ENCODE results near the gene CLDN22.

CLDN22 gene

DNA sequence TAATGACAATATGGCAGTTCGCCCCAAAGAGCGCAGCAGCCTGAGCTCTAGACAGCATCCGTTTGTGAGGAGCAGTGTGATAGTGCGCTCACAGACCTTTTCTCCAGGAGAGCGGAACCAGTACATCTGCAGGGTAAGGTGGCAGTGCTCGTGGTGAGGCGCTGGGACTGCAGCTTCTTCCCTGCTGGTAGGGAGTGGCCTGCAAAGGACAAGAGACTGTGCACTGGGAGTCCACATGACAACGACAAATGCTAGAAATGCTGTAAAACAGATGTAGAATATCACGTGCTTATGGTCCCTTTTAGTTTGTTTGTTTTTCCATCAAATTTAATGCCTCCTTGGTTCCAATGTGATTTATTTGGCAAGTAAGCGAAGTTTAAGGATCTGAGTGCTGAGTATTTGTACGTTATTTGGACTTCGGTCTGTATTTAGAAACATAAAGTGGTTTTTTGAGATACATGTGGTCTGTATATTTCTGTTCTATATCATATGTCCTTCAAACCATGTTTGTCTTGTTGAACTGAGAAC lies 35.8 kb downstream of the CLDN22 start:
- Histone ChIP-seq H3K9ac (ENCODE audit: low read length) (no peak overlapping the region), H3K4me3 (ENCODE audit: insufficient read depth, low read length, poor library complexity, severe bottlenecking) (no peak overlapping the region), H3K9me2 (replicated peaks; ENCODE audit: insufficient read depth, low read length) (no peaks in the 10 kb centered on the region), H3K27ac (ENCODE audit: low read depth, low read length) (no peak overlapping the region), H4K20me1 (ENCODE audit: low read depth, low read length) (no peaks in the 10 kb centered on the region), H3K9me3 (ENCODE audit: insufficient read depth, low read length) (no peaks in the 10 kb centered on the region), H3K36me3 (ENCODE audit: low read length) (no peaks in the 10 kb centered on the region), H3K4me2 (ENCODE audit: low read depth, low read length, poor library complexity, severe bottlenecking) (no peak overlapping the region), H2AFZ (ENCODE audit: low read depth, low read length, severe bottlenecking) (no peak overlapping the region), H3F3A (ENCODE audit: insufficient read depth) (no peaks in the 10 kb centered on the region), H3K79me2 (ENCODE audit: insufficient read depth, low read length) (no peaks in the 10 kb centered on the region), H3K27me3 (ENCODE audit: low read length) (no peaks in the 10 kb centered on the region)
- TF ChIP-seq EZH2phosphoT487 (conservative IDR thresholded peaks at IDR 0.05; ENCODE audit: low read length), result no peak
- TF ChIP-seq CTCF (IDR thresholded peaks at IDR 0.05; ENCODE audit: insufficient read depth, low read length, poor library complexity, severe bottlenecking), result no peak

- Histone ChIP-seq H3K9me2 (replicated peaks; ENCODE audit: insufficient read depth, low read length) (no peaks in the 10 kb centered on the region), H3K4me2 (ENCODE audit: low read depth, low read length, poor library complexity, severe bottlenecking) (no peak overlapping the region), H3K79me2 (ENCODE audit: insufficient read depth, low read length) (no peaks in the 10 kb centered on the region)
Measured at GRCh38 chr4:183276106-183276505, 44.0 kb downstream of the CLDN22 start.

GRCh38 chr4:183272384-183272783 lies 47.7 kb downstream of the CLDN22 start:
- Histone ChIP-seq H3K4me2 (ENCODE audit: low read depth, low read length, poor library complexity, severe bottlenecking) (no peak overlapping the region), H3K4me3 (ENCODE audit: insufficient read depth, low read length, poor library complexity, severe bottlenecking) (no peak overlapping the region), H3F3A (ENCODE audit: insufficient read depth) (no peaks in the 10 kb centered on the region), H3K79me2 (ENCODE audit: insufficient read depth, low read length) (no peaks in the 10 kb centered on the region), H3K9me2 (replicated peaks; ENCODE audit: insufficient read depth, low read length) (no peaks in the 10 kb centered on the region), H2AFZ (ENCODE audit: low read depth, low read length, severe bottlenecking) (no peak overlapping the region), H3K27ac (ENCODE audit: low read depth, low read length) (no peak overlapping the region), H3K36me3 (ENCODE audit: low read length) (no peaks in the 10 kb centered on the region), H3K27me3 (ENCODE audit: low read length) (no peaks in the 10 kb centered on the region), H3K9ac (ENCODE audit: low read length) (no peak overlapping the region), H4K20me1 (ENCODE audit: low read depth, low read length) (no peaks in the 10 kb centered on the region), H3K9me3 (ENCODE audit: insufficient read depth, low read length) (peaks cover 3% of the 10 kb centered on the region; the same call in 1 of the 2 replicates)
- TF ChIP-seq EZH2phosphoT487 (conservative IDR thresholded peaks at IDR 0.05; ENCODE audit: low read length) (no peak), CTCF (IDR thresholded peaks at IDR 0.05; ENCODE audit: insufficient read depth, low read length, poor library complexity, severe bottlenecking) (no peak)

More at GRCh38 chr4:183276106-183276505, 44.0 kb downstream of the CLDN22 start:
- Histone ChIP-seq H3K27ac (ENCODE audit: low read depth, low read length) (no peak overlapping the region), H3K9me3 (ENCODE audit: insufficient read depth, low read length) (peaks cover 3% of the 10 kb centered on the region; the same call in 1 of the 2 replicates), H3F3A (ENCODE audit: insufficient read depth) (no peaks in the 10 kb centered on the region), H3K9ac (ENCODE audit: low read length) (no peak overlapping the region), H3K4me3 (ENCODE audit: insufficient read depth, low read length, poor library complexity, severe bottlenecking) (no peak overlapping the region), H3K36me3 (ENCODE audit: low read length) (no peaks in the 10 kb centered on the region), H3K27me3 (ENCODE audit: low read length) (no peaks in the 10 kb centered on the region), H2AFZ (ENCODE audit: low read depth, low read length, severe bottlenecking) (no peak overlapping the region), H4K20me1 (ENCODE audit: low read depth, low read length) (no peaks in the 10 kb centered on the region)
- no peak for TF ChIP-seq CTCF (IDR thresholded peaks at IDR 0.05; ENCODE audit: insufficient read depth, low read length, poor library complexity, severe bottlenecking)
- TF ChIP-seq EZH2phosphoT487 (conservative IDR thresholded peaks at IDR 0.05; ENCODE audit: low read length), result no peak
